DND-41 (cell line): ENCODE results near the gene PLCB3.

Experiments used
- ATAC-seq: fragments of 200-7000 bp; cut with Tn5 transposase; 3 replicates; pipeline ENCODE4 v1.9.1; 2021; ENCODE audit warnings: low read depth; ENCODE audit not compliant: insufficient read depth
- DNase-seq: peaks from one replicate; pipeline ENCODE4 v3.0.0-alpha.2; 2020
- H2AFZ ChIP-seq: 2 replicates; pipeline ENCODE4 v1.6.0; 2012; ENCODE audit warnings: low read depth, low read length
- H3K27ac ChIP-seq: 2 replicates; pipeline ENCODE4 v1.5.1; 2012; ENCODE audit warnings: low read length, inconsistent platforms
- H3K27me3 ChIP-seq: fragments of 200-600 bp; sonication (generic); 2 replicates; pipeline ENCODE4 v1.6.0; 2012; ENCODE audit warnings: low read length, mild to moderate bottlenecking, inconsistent platforms; ENCODE audit not compliant: insufficient read depth, poor library complexity
- H3K36me3 ChIP-seq: 2 replicates; pipeline ENCODE4 v1.5.1; 2012; ENCODE audit warnings: low read length, inconsistent platforms; ENCODE audit not compliant: insufficient read depth
- H3K4me1 ChIP-seq: 2 replicates; pipeline ENCODE4 v1.5.1; 2012; ENCODE audit warnings: mild to moderate bottlenecking, low read length; ENCODE audit not compliant: insufficient read depth
- H3K4me2 ChIP-seq: 2 replicates; pipeline ENCODE4 v1.6.0; 2012; ENCODE audit warnings: mild to moderate bottlenecking, moderate library complexity, low read length, inconsistent platforms; ENCODE audit not compliant: insufficient read depth
- H3K4me3 ChIP-seq, 2 experiments: fragments of 200-600 bp in 1 of 2; shearing (Covaris generic) in 1 of 2; 2 replicates each; pipeline ENCODE4 v1.5.1; 2012 to 2016; ENCODE audit warnings: inconsistent platforms in 2 of 2, low read length in 2 of 2, mild to moderate bottlenecking in 2 of 2, low read depth in 1 of 2, moderate library complexity in 1 of 2
- H3K79me2 ChIP-seq: 2 replicates; pipeline ENCODE4 v1.6.0; 2012; ENCODE audit warnings: low read length, inconsistent platforms; ENCODE audit not compliant: insufficient read depth
- H3K9ac ChIP-seq: 2 replicates; pipeline ENCODE4 v1.6.0; 2012; ENCODE audit warnings: low read depth, mild to moderate bottlenecking, inconsistent platforms, low read length, moderate library complexity
- H3K9me3 ChIP-seq: 2 replicates; pipeline ENCODE4 v1.5.1; 2012; ENCODE audit warnings: low read length, moderate library complexity, mild to moderate bottlenecking, inconsistent platforms; ENCODE audit not compliant: insufficient read depth, severe bottlenecking
- H4K20me1 ChIP-seq: 2 replicates; pipeline ENCODE4 v1.6.0; 2012; ENCODE audit warnings: low read length; ENCODE audit not compliant: insufficient read depth
- CTCF ChIP-seq: IDR thresholded peaks from 2 replicates; pipeline ENCODE4 v1.5.1; 2012; ENCODE audit warnings: borderline replicate concordance, low read length, moderate library complexity, mild to moderate bottlenecking; ENCODE audit not compliant: poor library complexity, severe bottlenecking; ENCODE audit errors: extremely low read depth
- EZH2 ChIP-seq: IDR thresholded peaks from 3 replicates; pipeline ENCODE4 v1.6.1; 2012; ENCODE audit warnings: borderline replicate concordance, low read depth, mild to moderate bottlenecking, moderate library complexity, low read length, inconsistent platforms; ENCODE audit not compliant: severe bottlenecking

The PLCB3 gene

GRCh38 chr11:64208796-64209562 is 42.4 kb upstream of the PLCB3 start:
- DNase-seq (no peak), ATAC-seq (no peak)
- H3K4me2 ChIP-seq: no peak overlapping the region
- no peak overlapping the region for H2AFZ ChIP-seq
- H3K4me3 ChIP-seq: no peak overlapping the region
- H3K27ac ChIP-seq: peak overlapping the region; percentile 93
- no peaks in the 10 kb centered on the region for H3K27me3 ChIP-seq
- no peak for TF ChIP-seq CTCF
- no peak for TF ChIP-seq EZH2
- H4K20me1 ChIP-seq: peaks cover 18% of the 10 kb centered on the region
- H3K9ac ChIP-seq: no peak overlapping the region; the same call in 1 of the 2 replicates
- peaks cover 45% of the 10 kb centered on the region for H3K4me1 ChIP-seq
- peaks cover 17% of the 10 kb centered on the region for H3K79me2 ChIP-seq
- H3K36me3 ChIP-seq: peaks cover 69% of the 10 kb centered on the region
- no peaks in the 10 kb centered on the region for H3K9me3 ChIP-seq

GRCh38 chr11:64209563-64209843 is 41.8 kb upstream of the PLCB3 start:
- Histone ChIP-seq H3K4me1 (peaks cover 41% of the 10 kb centered on the region), H3K4me2 (no peak overlapping the region), H3K27me3 (no peaks in the 10 kb centered on the region), H3K27ac (no peak overlapping the region), H3K79me2 (peaks cover 17% of the 10 kb centered on the region), H4K20me1 (peaks cover 13% of the 10 kb centered on the region), H3K4me3 (no peak overlapping the region), H2AFZ (no peak overlapping the region), H3K36me3 (peaks cover 70% of the 10 kb centered on the region), H3K9me3 (no peaks in the 10 kb centered on the region), H3K9ac (no peak overlapping the region)
- ATAC-seq: no peak
- no peak for TF ChIP-seq CTCF
- TF ChIP-seq EZH2: no peak
- DNase-seq: no peak

- Histone ChIP-seq H3K79me2 (peaks cover 17% of the 10 kb centered on the region), H3K36me3 (peaks cover 68% of the 10 kb centered on the region), H4K20me1 (peaks cover 10% of the 10 kb centered on the region; the same call in 1 of the 2 replicates), H3K9me3 (no peaks in the 10 kb centered on the region), H3K4me1 (peaks cover 34% of the 10 kb centered on the region), H3K27me3 (no peaks in the 10 kb centered on the region), H2AFZ (no peak overlapping the region), H3K27ac (no peak overlapping the region), H3K4me3 (no peak overlapping the region), H3K4me2 (no peak overlapping the region), H3K9ac (no peak overlapping the region)
- no peak for ATAC-seq
- DNase-seq: no peak
- TF ChIP-seq EZH2: no peak
These were observed 40.9 kb upstream of the PLCB3 start for GRCh38 chr11:64210301-64211020.

DNA sequence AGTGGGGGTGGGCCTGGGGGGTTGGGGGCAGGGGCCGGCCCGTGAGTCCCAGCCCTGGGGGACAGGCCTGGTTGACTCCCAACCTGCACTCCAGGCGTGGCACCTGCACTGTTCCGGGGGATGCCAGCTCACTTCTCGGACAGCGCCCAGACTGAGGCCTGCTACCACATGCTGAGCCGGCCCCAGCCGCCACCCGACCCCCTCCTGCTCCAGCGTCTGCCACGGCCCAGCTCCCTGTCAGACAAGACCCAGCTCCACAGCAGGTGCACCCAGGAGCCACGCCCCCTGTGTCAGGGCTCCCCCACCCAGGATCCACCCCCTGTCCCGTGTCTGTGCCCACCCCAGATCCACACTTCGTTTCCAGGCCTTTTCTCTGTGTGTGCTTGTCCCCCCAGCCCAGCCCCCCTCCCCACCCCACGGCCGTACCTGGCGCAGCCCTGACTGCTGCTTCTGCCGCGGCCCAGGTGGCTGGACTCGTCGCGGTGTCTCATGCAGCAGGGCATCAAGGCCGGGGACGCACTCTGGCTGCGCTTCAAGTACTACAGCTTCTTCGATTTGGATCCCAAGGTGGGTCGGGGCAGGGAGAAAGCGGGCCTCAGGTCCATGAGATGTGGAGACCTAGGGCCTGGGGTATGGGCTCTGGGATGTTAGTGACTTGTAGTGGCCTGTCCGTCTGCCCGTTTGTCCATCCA is 40.0 kb upstream of the PLCB3 start:
- H3K36me3 ChIP-seq: peaks cover 62% of the 10 kb centered on the region
- no peak overlapping the region for H3K9ac ChIP-seq
- H3K27me3 ChIP-seq: no peaks in the 10 kb centered on the region
- TF ChIP-seq CTCF (no peak), EZH2 (no peak)
- H3K4me3 ChIP-seq: no peak overlapping the region
- no peak for DNase-seq
- no peak overlapping the region for H3K4me2 ChIP-seq
- H4K20me1 ChIP-seq: peaks cover 10% of the 10 kb centered on the region; the same call in 1 of the 2 replicates
- no peaks in the 10 kb centered on the region for H3K9me3 ChIP-seq
- H3K79me2 ChIP-seq: peaks cover 17% of the 10 kb centered on the region
- peaks cover 26% of the 10 kb centered on the region for H3K4me1 ChIP-seq
- no peak overlapping the region for H3K27ac ChIP-seq
- ATAC-seq: no peak
- H2AFZ ChIP-seq: no peak overlapping the region
